ENCODE data around the gene CCDC146. TPM values are rescaled to one million over a fixed set of nuclear protein-coding genes. Genes with fewer than 3 reads are reported as not detected.

Gene CCDC146
- polyA plus RNA-seq, 1 of the 3 experiments (the other 2 are of a cell fraction) = 2.7 TPM

DNA sequence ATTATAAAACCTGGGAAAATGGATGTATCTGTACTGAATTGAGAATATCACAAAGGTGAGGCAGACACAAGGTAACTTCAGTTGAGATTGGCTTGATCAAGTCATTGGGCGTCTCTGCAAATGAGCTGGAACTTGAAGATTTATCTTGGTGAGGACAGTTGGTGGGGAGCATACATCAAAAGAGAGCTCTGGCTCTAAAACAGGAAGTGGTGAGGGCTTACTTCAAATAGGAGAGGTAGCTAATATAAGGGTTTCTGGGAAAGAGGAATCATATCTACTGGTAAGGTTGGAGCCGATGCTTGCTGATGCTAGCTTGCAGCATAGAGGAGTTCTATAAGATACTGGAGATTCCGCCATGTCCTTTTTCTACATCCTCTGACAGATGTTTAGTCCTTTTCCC is 117.1 kb downstream of the CCDC146 start:
- Histone ChIP-seq H3K9me3 (no peaks in the 10 kb centered on the region), H3K4me2 (no peak overlapping the region), H3K36me3 (replicated peaks in 1 of 2; ENCODE audit: control insufficient read depth in 1 of 2, insufficient read depth in 2 of 2, low read length in 1 of 2) (no peaks in the 10 kb centered on the region), H3K27me3 (ENCODE audit: insufficient read depth) (no peaks in the 10 kb centered on the region), H3K4me1 (ENCODE audit: control insufficient read depth in 1 of 2, insufficient read depth in 2 of 2, low read depth in 1 of 2, low read length in 1 of 2) (peaks cover 0 to 4% of the 10 kb centered on the region in 2 experiments; a peak in 2 of 4 replicates), H2AFZ (ENCODE audit: low read depth) (no peak overlapping the region), H3K27ac (ENCODE audit: low read depth in 2 of 2, low read length in 1 of 2) (no peak overlapping the region), H4K20me1 (ENCODE audit: insufficient read depth) (no peaks in the 10 kb centered on the region), H3F3A (replicated peaks; ENCODE audit: insufficient read depth) (no peaks in the 10 kb centered on the region), H3K79me2 (ENCODE audit: insufficient read depth) (no peaks in the 10 kb centered on the region), H3K9me2 (no peaks in the 10 kb centered on the region), H3K9ac (no peak overlapping the region), H3K4me3 (ENCODE audit: low read depth in 2 of 2, low read length in 1 of 2) (no peak overlapping the region)
- DNase-seq = no peak
- ChIA-PET CTCF (interaction anchor here (1.3 to 3.6 kb wide), 3 partner anchors 7 to 92 kb away, joined by 4 to 26 read pairs (median 6); no protein-coding TSS in a partner anchor), POLR2A (no interaction called here)
- 85% methylated on average over 3 of the region's 3 CpGs for WGBS (ENCODE audit: low lambda C conversion rate)
- no peak for TF ChIP-seq YY1 (IDR thresholded peaks at IDR 0.05; ENCODE audit: low read depth)
- no peak for TF ChIP-seq EP300 (IDR thresholded peaks at IDR 0.05; ENCODE audit: borderline replicate concordance in 1 of 2, low read depth in 1 of 2, low read length in 1 of 2)
- no peak for TF ChIP-seq FOXM1 (IDR thresholded peaks at IDR 0.05; ENCODE audit: low read depth)
- TF ChIP-seq FOSL2 (IDR thresholded peaks at IDR 0.05; ENCODE audit: borderline replicate concordance, low read depth) = no peak

DNA sequence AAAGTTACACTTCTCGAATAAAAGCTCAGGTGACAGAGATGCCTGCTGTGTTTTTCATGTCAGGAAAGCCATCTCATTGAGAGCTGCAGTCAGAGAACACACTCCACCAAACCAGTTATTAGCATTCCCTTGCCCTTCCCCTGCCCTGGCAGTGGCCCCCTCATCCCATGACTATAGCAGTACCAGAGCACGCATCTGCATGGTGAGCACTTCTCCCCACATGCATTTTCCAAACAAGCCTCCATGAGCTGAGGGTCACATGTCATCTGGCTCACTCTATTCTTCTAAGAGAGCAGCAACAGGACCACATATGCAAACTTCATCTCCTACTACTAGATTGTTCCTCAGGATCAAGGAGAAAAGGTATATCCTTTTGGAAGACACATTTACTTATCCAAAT is 119.7 kb downstream of the CCDC146 start:
- Histone ChIP-seq H2AFZ (ENCODE audit: low read depth) (no peak overlapping the region), H3K4me2 (no peak overlapping the region), H3K9me3 (no peaks in the 10 kb centered on the region), H3K9ac (no peak overlapping the region), H3K27ac (ENCODE audit: low read depth in 2 of 2, low read length in 1 of 2) (no peak overlapping the region), H3K9me2 (no peaks in the 10 kb centered on the region), H3K4me3 (ENCODE audit: low read depth in 2 of 2, low read length in 1 of 2) (no peak overlapping the region), H3K79me2 (ENCODE audit: insufficient read depth) (no peaks in the 10 kb centered on the region), H3K27me3 (ENCODE audit: insufficient read depth) (no peaks in the 10 kb centered on the region), H4K20me1 (ENCODE audit: insufficient read depth) (no peaks in the 10 kb centered on the region), H3K4me1 (ENCODE audit: control insufficient read depth in 1 of 2, insufficient read depth in 2 of 2, low read depth in 1 of 2, low read length in 1 of 2) (peaks cover 0 to 10% of the 10 kb centered on the region in 2 experiments; a peak in 2 of 4 replicates), H3K36me3 (replicated peaks in 1 of 2; ENCODE audit: control insufficient read depth in 1 of 2, insufficient read depth in 2 of 2, low read length in 1 of 2) (no peaks in the 10 kb centered on the region), H3F3A (replicated peaks; ENCODE audit: insufficient read depth) (no peaks in the 10 kb centered on the region)
- 86% methylated on average over 2 of the region's 2 CpGs for WGBS (ENCODE audit: low lambda C conversion rate)
- TF ChIP-seq RXRA (IDR thresholded peaks at IDR 0.05; ENCODE audit: borderline replicate concordance, low read depth) = no peak
- no peak for TF ChIP-seq CHD2 (IDR thresholded peaks at IDR 0.05; ENCODE audit: low read length, partially characterized antibody)
- no peak for TF ChIP-seq GATA2 (CRISPR knock-in tag; IDR thresholded peaks at IDR 0.05)
- TF ChIP-seq JUND (IDR thresholded peaks at IDR 0.05) = no peak
- TF ChIP-seq SIN3A (IDR thresholded peaks at IDR 0.05; ENCODE audit: borderline replicate concordance, low read depth, low read length) = no peak
- TF ChIP-seq FOSL2 (IDR thresholded peaks at IDR 0.05; ENCODE audit: borderline replicate concordance, low read depth) = no peak
- TF ChIP-seq SMC3 (IDR thresholded peaks at IDR 0.05; ENCODE audit: low read depth, low read length) = no peak
- TF ChIP-seq, protein P1, sequence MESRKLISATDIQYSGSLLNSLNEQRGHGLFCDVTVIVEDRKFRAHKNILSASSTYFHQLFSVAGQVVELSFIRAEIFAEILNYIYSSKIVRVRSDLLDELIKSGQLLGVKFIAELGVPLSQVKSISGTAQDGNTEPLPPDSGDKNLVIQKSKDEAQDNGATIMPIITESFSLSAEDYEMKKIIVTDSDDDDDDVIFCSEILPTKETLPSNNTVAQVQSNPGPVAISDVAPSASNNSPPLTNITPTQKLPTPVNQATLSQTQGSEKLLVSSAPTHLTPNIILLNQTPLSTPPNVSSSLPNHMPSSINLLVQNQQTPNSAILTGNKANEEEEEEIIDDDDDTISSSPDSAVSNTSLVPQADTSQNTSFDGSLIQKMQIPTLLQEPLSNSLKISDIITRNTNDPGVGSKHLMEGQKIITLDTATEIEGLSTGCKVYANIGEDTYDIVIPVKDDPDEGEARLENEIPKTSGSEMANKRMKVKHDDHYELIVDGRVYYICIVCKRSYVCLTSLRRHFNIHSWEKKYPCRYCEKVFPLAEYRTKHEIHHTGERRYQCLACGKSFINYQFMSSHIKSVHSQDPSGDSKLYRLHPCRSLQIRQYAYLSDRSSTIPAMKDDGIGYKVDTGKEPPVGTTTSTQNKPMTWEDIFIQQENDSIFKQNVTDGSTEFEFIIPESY (IDR thresholded peaks at IDR 0.05; ENCODE audit: borderline replicate concordance, low read depth) = no peak
- TF ChIP-seq RFX5 (IDR thresholded peaks at IDR 0.05; ENCODE audit: low read length) = no peak
- TF ChIP-seq FOXJ3 (CRISPR knock-in tag; IDR thresholded peaks at IDR 0.05) = no peak
- no peak for TF ChIP-seq RCOR1 (IDR thresholded peaks at IDR 0.05; ENCODE audit: low read length)
- TF ChIP-seq, protein P2, sequence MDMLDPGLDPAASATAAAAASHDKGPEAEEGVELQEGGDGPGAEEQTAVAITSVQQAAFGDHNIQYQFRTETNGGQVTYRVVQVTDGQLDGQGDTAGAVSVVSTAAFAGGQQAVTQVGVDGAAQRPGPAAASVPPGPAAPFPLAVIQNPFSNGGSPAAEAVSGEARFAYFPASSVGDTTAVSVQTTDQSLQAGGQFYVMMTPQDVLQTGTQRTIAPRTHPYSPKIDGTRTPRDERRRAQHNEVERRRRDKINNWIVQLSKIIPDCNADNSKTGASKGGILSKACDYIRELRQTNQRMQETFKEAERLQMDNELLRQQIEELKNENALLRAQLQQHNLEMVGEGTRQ (IDR thresholded peaks at IDR 0.05; ENCODE audit: borderline replicate concordance, low read depth, low read length) = no peak
- no peak for TF ChIP-seq FOXM1 (IDR thresholded peaks at IDR 0.05; ENCODE audit: low read depth)
- no peak for TF ChIP-seq RAD21 (IDR thresholded peaks at IDR 0.05; ENCODE audit: low read length)
- TF ChIP-seq TCF12 (IDR thresholded peaks at IDR 0.05) = no peak
- TF ChIP-seq POLR2AphosphoS5 (IDR thresholded peaks at IDR 0.05; ENCODE audit: low read depth, low read length) = no peak
- no peak for DNase-seq
- POLR2A ChIA-PET = no interaction called here
- CTCF ChIA-PET = no interaction called here
